HEK293T (cell line): ENCODE data around the gene CFH.

Experiments used
- FOXK2 ChIP-seq: fragments of 450-650 bp; IDR thresholded peaks from 2 replicates; pipeline ENCODE4 v1.6.1; 2016; ENCODE audit warnings: mild to moderate bottlenecking
- L3MBTL2 ChIP-seq: fragments of 450-650 bp; conservative IDR thresholded peaks from 2 replicates; pipeline ENCODE4 v1.6.1; 2016; ENCODE audit warnings: mild to moderate bottlenecking
- SP1 ChIP-seq: fragments of 450-650 bp; IDR thresholded peaks from 2 replicates; pipeline ENCODE4 v1.6.1; 2017

DNA sequence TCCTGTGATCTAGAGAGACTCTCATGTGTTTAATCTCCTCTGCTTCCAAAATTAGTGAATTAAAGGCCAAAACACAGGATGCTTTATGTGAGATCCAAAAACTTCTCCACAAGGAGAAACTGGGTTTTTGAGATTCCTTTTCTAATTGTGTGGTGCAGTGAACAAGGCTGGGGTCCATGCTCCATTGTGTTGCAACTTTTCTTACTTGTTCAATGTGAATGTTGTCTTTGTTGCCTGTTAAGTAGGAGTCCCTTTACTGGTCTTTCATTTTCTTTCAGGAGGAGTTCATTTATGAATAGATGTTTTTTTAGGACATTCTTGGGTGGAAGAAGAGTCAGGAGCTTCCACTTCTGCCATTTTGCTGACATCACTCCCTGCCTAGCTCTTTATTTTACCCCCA is 82.2 kb downstream of the CFH start:
- TF ChIP-seq L3MBTL2 (no peak), FOXK2 (no peak), SP1 (no peak)
